Naive thymus-derived CD4-positive, alpha-beta T cell (primary cell): ENCODE results near the gene PPBP. TPM values are rescaled to one million over a fixed set of nuclear protein-coding genes. Genes with fewer than 3 reads are reported as not detected.

Experiments
- ATAC-seq: fragments of 150-1000 bp; cut with Tn5 transposase; 2 replicates; pipeline ENCODE4 v1.10.0; 2021; ENCODE audit warnings: mild to moderate bottlenecking, moderate library complexity
- CTCF ChIA-PET: fragments of 350-600 bp; sonication (Branson Sonifier 250); formaldehyde crosslinking; loops from one replicate; lab custom pipeline; 2021; ENCODE audit warnings: antibody characterized with exemption; lab: Charles Lee
- POLR2A ChIA-PET: fragments of 350-600 bp; sonication (Branson Sonifier 250); formaldehyde crosslinking; loops from one replicate; lab custom pipeline; 2021; ENCODE audit warnings: antibody characterized with exemption, inconsistent platforms; lab: Charles Lee
- DNase-seq, 9 donors: peaks; one replicate each; pipeline versions ENCODE4 v3.0.0 to v3.0.0-alpha.2; 2020 to 2022; ENCODE audit warnings: mixed read lengths in 1 of 9
- H3K27ac ChIP-seq: one replicate; pipeline ENCODE4 v1.7.0; 2013; ENCODE audit warnings: mild to moderate bottlenecking, low read depth, low read length, moderate library complexity
- H3K27me3 ChIP-seq, 2 donors: one replicate each; pipeline ENCODE4 v1.7.0; 2013; ENCODE audit warnings: low read length in 2 of 2, mild to moderate bottlenecking in 2 of 2, moderate library complexity in 2 of 2; ENCODE audit not compliant: control insufficient read depth in 2 of 2, insufficient read depth in 2 of 2
- H3K36me3 ChIP-seq, 3 experiments: 1 replicate in 2 of 3; 2 replicates in 1 of 3; pipeline ENCODE4 v1.7.0; 2013; ENCODE audit warnings: low read length in 3 of 3, mild to moderate bottlenecking in 3 of 3, moderate library complexity in 1 of 3; ENCODE audit not compliant: insufficient read depth in 3 of 3, control insufficient read depth in 2 of 3
- H3K4me1 ChIP-seq, 2 donors: one replicate each; pipeline ENCODE4 v1.7.0; 2013; ENCODE audit warnings: low read length in 2 of 2, mild to moderate bottlenecking in 2 of 2, moderate library complexity in 1 of 2; ENCODE audit not compliant: control insufficient read depth in 2 of 2, insufficient read depth in 2 of 2
- H3K4me3 ChIP-seq: 2 replicates; pipeline ENCODE4 v1.7.0; 2013; ENCODE audit warnings: mild to moderate bottlenecking, low read length
- H3K9me3 ChIP-seq, 3 experiments: 1 replicate in 2 of 3; 2 replicates in 1 of 3; pipeline ENCODE4 v1.7.0; 2013; ENCODE audit warnings: low read length in 3 of 3; ENCODE audit not compliant: control insufficient read depth in 2 of 3
- H3K27ac Mint-ChIP-seq, 9 donors: one replicate each; pipeline ENCODE4 v1.8.0; 2020 to 2022; ENCODE audit warnings: mixed read lengths in 9 of 9, mild to moderate bottlenecking in 8 of 9, moderate library complexity in 5 of 9, inconsistent platforms in 2 of 9
- H3K27me3 Mint-ChIP-seq, 5 donors: one replicate each; pipeline ENCODE4 v1.8.0; 2021 to 2022; ENCODE audit warnings: mixed read lengths in 5 of 5, mild to moderate bottlenecking in 1 of 5
- H3K36me3 Mint-ChIP-seq, 5 donors: one replicate each; pipeline ENCODE4 v1.8.0; 2020 to 2022; ENCODE audit warnings: mixed read lengths in 5 of 5, mild to moderate bottlenecking in 3 of 5, inconsistent platforms in 1 of 5
- H3K4me1 Mint-ChIP-seq, 7 donors: one replicate each; pipeline ENCODE4 v1.8.0; 2020 to 2022; ENCODE audit warnings: mixed read lengths in 7 of 7, mild to moderate bottlenecking in 3 of 7, inconsistent platforms in 1 of 7
- H3K4me3 Mint-ChIP-seq, 10 donors: one replicate each; pipeline ENCODE4 v1.8.0; 2020 to 2022; ENCODE audit warnings: mild to moderate bottlenecking in 10 of 10, mixed read lengths in 10 of 10, moderate library complexity in 6 of 10, inconsistent platforms in 2 of 10
- H3K9me3 Mint-ChIP-seq, 11 donors: one replicate each; pipeline ENCODE4 v1.8.0; 2020 to 2022; ENCODE audit warnings: mixed read lengths in 11 of 11, mild to moderate bottlenecking in 4 of 11, inconsistent platforms in 1 of 11, moderate library complexity in 1 of 11
- intact Hi-C, 2 donors: fragments of 100-400 bp; cut with micrococcal nuclease; formaldehyde crosslinking; loops; one replicate each; pipeline ENCODE4 v1.15.1; 2023
- polyA plus RNA-seq, 2 donors: library from polyadenylated mRNA; unstranded; fragments of 300-500 nt; fragmentation: Illumina TruSeq; gene quantifications; one replicate each; pipeline ENCODE4 v1.2.3, GENCODE V29; 2021
- total RNA-seq, 6 experiments: library from RNA in 5 of 6; stranded (reverse) in 5 of 6; gene quantifications; 1 replicate in 5 of 6; 2 replicates in 1 of 6; pipeline ENCODE4 v1.2.3 and lab custom pipeline; 2021 to 2026

Gene PPBP
- total and polyA plus RNA-seq, 7 experiments from 2014 or later, result 3.3 to 34.9 TPM; not detected in 5

DNA sequence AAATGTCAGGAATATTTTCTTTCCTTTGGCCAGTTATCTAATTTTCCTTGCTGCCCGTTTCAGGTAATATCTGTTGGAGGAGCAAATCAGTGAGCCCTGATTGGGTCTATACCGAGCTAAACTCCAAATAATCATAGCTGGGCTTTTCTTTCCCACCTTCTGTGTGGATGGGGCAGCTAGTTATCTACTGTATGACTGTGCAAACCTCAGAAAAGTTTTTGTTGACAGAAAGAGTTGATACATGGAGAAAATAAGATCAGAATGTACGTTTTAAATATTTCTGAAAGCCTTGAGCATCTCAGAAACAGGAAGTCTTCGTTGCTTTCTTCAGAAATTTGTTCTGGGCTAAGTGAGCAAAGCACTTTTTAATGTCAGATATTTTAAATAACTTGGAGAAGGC is 16.7 kb upstream of the PPBP start:
- CTCF ChIA-PET, result no interaction called here

DNA sequence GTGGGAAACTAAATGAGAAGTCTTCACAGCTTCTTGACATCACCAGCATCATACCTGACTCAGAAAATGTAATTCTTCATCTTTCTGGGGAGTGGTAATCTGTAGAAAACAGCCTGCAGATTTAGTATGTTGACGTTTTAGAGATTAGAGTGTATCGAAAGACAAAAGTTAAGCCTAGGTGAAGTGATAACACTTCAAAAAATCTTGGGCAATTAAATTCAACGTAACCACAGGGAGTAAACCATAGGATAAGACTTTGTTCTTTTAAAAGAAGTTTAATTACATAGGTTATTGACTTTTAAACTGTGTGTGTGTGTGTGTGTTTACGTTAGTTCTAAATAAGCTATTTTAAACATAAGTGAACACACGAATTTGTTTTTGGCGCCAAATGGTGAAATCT is 12.3 kb upstream of the PPBP start:
- Histone ChIP-seq H3K4me1 (no peaks in the 10 kb centered on the region), H3K27ac (no peak overlapping the region), H3K9me3 (no peaks in the 10 kb centered on the region), H3K27me3 (no peaks in the 10 kb centered on the region), H3K4me3 (no peak overlapping the region), H3K36me3 (no peaks in the 10 kb centered on the region)
- CTCF ChIA-PET, result no interaction called here
- Mint-ChIP-seq H3K36me3 (no peaks in the 10 kb centered on the region), H3K9me3 (peaks cover 0 to 7% (median 0%) of the 10 kb centered on the region in 11 donors), H3K27ac (no peak overlapping the region), H3K4me3 (no peak overlapping the region), H3K27me3 (peaks cover 9 to 19% (median 12%) of the 10 kb centered on the region in 5 donors), H3K4me1 (no peaks in the 10 kb centered on the region)
- DNase-seq, result no peak
- intact Hi-C loops, result no loop called here
- POLR2A ChIA-PET, result no interaction called here
- no peak for ATAC-seq

More for the DNA sequence above, 16.7 kb upstream of the PPBP start:
- POLR2A ChIA-PET, result no interaction called here
- no peak overlapping the region for H3K27ac Mint-ChIP-seq
- no peaks in the 10 kb centered on the region for H3K36me3 Mint-ChIP-seq
- H3K9me3 Mint-ChIP-seq, result peaks cover 0 to 6% (median 0%) of the 10 kb centered on the region in 11 donors
- intact Hi-C loops, result no loop called here
- H3K4me1 Mint-ChIP-seq, result no peaks in the 10 kb centered on the region
- no peak overlapping the region for H3K27ac ChIP-seq
- H3K36me3 ChIP-seq, result no peaks in the 10 kb centered on the region
- DNase-seq, result no peak
- H3K4me1 ChIP-seq, result no peaks in the 10 kb centered on the region
- no peaks in the 10 kb centered on the region for H3K27me3 ChIP-seq
- H3K4me3 ChIP-seq, result no peak overlapping the region
- H3K4me3 Mint-ChIP-seq, result no peak overlapping the region
- no peak for ATAC-seq
- H3K27me3 Mint-ChIP-seq, result peaks cover 0 to 4% (median 0%) of the 10 kb centered on the region in 5 donors
- no peaks in the 10 kb centered on the region for H3K9me3 ChIP-seq

DNA sequence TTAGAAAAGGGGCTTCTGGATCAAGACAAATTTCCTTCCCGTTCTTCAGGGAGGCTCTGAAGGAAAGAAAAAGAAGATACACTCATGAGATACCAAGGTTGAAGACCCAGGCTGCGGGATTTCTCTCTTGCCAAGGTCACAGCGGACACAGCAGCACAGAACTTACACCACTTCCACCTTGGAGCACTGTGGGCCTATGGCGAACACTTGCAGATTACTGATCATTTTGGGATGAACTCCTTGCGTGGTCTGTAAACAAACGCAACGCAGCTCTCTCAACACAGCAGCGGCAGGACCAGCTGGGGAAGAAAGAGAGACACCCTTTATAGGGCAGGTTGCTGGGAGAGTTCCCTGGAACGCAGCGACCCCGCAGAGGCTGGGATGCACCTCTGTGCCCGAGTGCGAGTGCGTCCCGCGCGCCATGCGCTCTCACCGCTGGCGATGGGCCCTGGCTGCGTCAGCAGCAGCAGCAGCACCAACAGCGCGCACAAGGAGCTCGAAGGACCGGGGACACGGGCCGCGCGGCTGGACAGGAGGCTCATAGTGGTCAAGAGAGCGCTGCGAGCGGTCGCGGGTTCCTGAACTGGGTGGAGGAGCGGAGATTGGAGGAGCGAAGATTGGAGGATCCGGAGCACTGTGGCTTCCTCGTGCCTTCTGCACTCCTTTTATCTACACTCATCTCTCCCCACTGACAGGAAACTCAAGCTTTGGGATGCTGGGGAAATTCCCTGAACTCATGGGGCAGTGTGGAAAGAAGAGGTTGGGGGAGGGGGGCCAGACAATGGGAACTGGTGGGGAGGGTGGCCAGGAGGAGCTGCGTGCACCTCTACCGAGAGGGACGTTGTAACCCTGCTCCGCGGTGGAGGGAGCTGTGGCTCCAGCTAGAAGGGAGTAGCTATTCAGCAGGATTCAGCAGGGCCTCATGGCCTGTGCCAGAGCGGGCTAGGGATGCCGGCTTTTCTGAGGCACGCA is 10.3 kb upstream of the PPBP start, which contains the start of gene CXCL5:
TSS of gene CXCL5 (minus strand) at position 638 of the 972 bp plus-strand sequence. CDS start at position 542, 96 bp downstream.
- DNase-seq, result no peak
- no peak within 1 kb of the TSS for H3K27ac Mint-ChIP-seq
- POLR2A ChIA-PET, result no interaction called here

GRCh38 chr4:73992050-73992449 is 4.1 kb upstream of the PPBP start:
- no peak for DNase-seq
- H3K36me3 ChIP-seq, result no peaks in the 10 kb centered on the region
- H3K27me3 ChIP-seq, result no peaks in the 10 kb centered on the region
- POLR2A ChIA-PET, result no interaction called here
- no peak overlapping the region for H3K27ac ChIP-seq
- no peak for ATAC-seq
- no peaks in the 10 kb centered on the region for H3K4me1 ChIP-seq
- Mint-ChIP-seq H3K4me3 (no peak overlapping the region), H3K27ac (no peak overlapping the region), H3K36me3 (no peaks in the 10 kb centered on the region), H3K9me3 (peaks cover 0 to 3% (median 0%) of the 10 kb centered on the region in 11 donors), H3K4me1 (no peaks in the 10 kb centered on the region), H3K27me3 (peaks cover 3 to 12% (median 7%) of the 10 kb centered on the region in 5 donors)
- no peaks in the 10 kb centered on the region for H3K9me3 ChIP-seq
- intact Hi-C loops, result no loop called here
- H3K4me3 ChIP-seq, result no peak overlapping the region
- CTCF ChIA-PET, result no interaction called here

More for the DNA sequence above, 10.3 kb upstream of the PPBP start, which contains the start of gene CXCL5:
- H3K36me3 Mint-ChIP-seq, result no peaks in the 10 kb centered on the region
- peaks cover 12 to 22% (median 17%) of the 10 kb centered on the region in 5 donors for H3K27me3 Mint-ChIP-seq
- peaks cover 0 to 7% (median 0%) of the 10 kb centered on the region in 11 donors for H3K9me3 Mint-ChIP-seq
- H3K4me3 Mint-ChIP-seq, result no peak within 1 kb of the TSS
- H3K4me1 Mint-ChIP-seq, result no peaks in the 10 kb centered on the region
- peak; percentile 57 for ATAC-seq
- H3K27ac ChIP-seq, result no peak within 1 kb of the TSS
- CTCF ChIA-PET, result no interaction called here
- no peaks in the 10 kb centered on the region for H3K4me1 ChIP-seq
- intact Hi-C loops, result no loop called here
- H3K9me3 ChIP-seq, result no peaks in the 10 kb centered on the region
- H3K4me3 ChIP-seq, result no peak within 1 kb of the TSS
- H3K27me3 ChIP-seq, result no peaks in the 10 kb centered on the region
- H3K36me3 ChIP-seq, result no peaks in the 10 kb centered on the region

- POLR2A ChIA-PET, result no interaction called here
- Mint-ChIP-seq H3K27ac (no peak overlapping the region), H3K9me3 (peaks cover 0 to 3% (median 0%) of the 10 kb centered on the region in 11 donors), H3K36me3 (no peaks in the 10 kb centered on the region), H3K27me3 (peaks cover 3 to 11% (median 7%) of the 10 kb centered on the region in 5 donors), H3K4me1 (no peaks in the 10 kb centered on the region), H3K4me3 (no peak overlapping the region)
- Histone ChIP-seq H3K27me3 (no peaks in the 10 kb centered on the region), H3K9me3 (no peaks in the 10 kb centered on the region), H3K27ac (no peak overlapping the region), H3K4me3 (no peak overlapping the region), H3K36me3 (no peaks in the 10 kb centered on the region), H3K4me1 (no peaks in the 10 kb centered on the region)
- intact Hi-C loops, result no loop called here
- ATAC-seq, result no peak
- DNase-seq, result no peak
- CTCF ChIA-PET, result no interaction called here
Measured at GRCh38 chr4:73991742-73992000, 3.7 kb upstream of the PPBP start.

DNA sequence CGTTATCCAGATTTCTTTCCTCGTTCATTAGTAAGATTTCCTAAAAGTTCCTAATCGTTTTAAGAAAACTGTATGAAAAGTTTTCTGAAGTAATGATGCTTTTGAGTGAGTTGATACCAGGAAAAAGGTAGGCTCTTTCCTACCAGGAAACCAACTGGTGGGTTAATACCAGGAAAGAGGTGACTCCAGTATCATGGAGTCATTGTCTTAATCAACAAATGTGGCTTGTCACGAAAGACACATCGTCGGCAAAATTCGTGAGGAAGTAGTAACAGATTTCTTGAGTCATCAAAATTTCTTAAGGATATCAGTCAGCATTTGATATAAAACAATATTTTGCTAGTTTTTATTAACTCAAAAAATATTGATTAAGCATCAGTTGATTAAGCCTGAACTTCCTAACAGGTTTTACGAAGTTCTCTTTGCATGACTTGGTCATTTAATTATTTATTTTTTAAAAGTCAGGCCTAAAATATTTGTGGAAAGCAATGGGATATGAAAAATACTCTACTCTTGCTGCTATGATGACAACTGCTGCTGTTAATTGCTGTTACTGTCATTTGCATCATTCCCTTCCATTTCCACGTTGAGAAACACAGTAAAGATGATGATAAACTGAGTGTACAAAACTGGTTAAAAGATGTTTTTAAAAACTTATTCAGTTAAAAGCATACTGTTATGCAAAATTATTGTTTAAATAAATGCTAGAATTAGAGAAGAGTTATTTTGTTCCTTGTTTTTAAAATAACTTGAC is 3.2 kb upstream of the PPBP start:
- Histone ChIP-seq H3K9me3 (no peaks in the 10 kb centered on the region), H3K4me3 (no peak overlapping the region), H3K4me1 (no peaks in the 10 kb centered on the region), H3K27me3 (no peaks in the 10 kb centered on the region), H3K27ac (no peak overlapping the region), H3K36me3 (no peaks in the 10 kb centered on the region)
- H3K9me3 Mint-ChIP-seq, result peaks cover 0 to 3% (median 0%) of the 10 kb centered on the region in 11 donors
- DNase-seq (no peak), ATAC-seq (no peak)
- H3K4me1 Mint-ChIP-seq, result no peaks in the 10 kb centered on the region
- ChIA-PET CTCF (no interaction called here), POLR2A (no interaction called here)
- H3K36me3 Mint-ChIP-seq, result no peaks in the 10 kb centered on the region
- H3K4me3 Mint-ChIP-seq, result no peak overlapping the region
- intact Hi-C loops, result no loop called here
- peaks cover 3 to 11% (median 7%) of the 10 kb centered on the region in 5 donors for H3K27me3 Mint-ChIP-seq
- H3K27ac Mint-ChIP-seq, result no peak overlapping the region
